Transverse colon (tissue), 4 donors: ENCODE measurements around the gene CSNK1A1L. TPM values are rescaled to one million over a fixed set of nuclear protein-coding genes. Genes with fewer than 3 reads are reported as not detected.

ENCODE experiments used
- DNase-seq: peaks from one replicate; pipeline ENCODE4 v3.0.0-alpha.2; 2019
- H3K27ac ChIP-seq, 4 donors: fragments of 200-600 bp; sonication (generic); 2 replicates each; pipeline ENCODE4 v1.5.1; 2016 to 2018; ENCODE audit warnings: inconsistent platforms in 4 of 4
- H3K27me3 ChIP-seq: fragments of 200-600 bp; sonication (generic); 2 replicates; pipeline ENCODE4 v1.5.1; 2017; ENCODE audit warnings: inconsistent platforms
- H3K36me3 ChIP-seq, 4 donors: fragments of 200-600 bp; sonication (generic); 2 replicates each; pipeline ENCODE4 v1.5.1; 2017 to 2019; ENCODE audit warnings: inconsistent platforms in 4 of 4
- H3K4me1 ChIP-seq, 4 donors: fragments of 200-600 bp; sonication (generic); 2 replicates each; pipeline ENCODE4 v1.5.1; 2017 to 2020; ENCODE audit warnings: inconsistent platforms in 4 of 4
- H3K4me3 ChIP-seq, 4 donors: fragments of 200-600 bp; sonication (generic); 1 replicate in 1 of 4; 2 replicates in 3 of 4; pipeline versions ENCODE4 v1.5.1 to v1.6.1; 2017 to 2019; ENCODE audit warnings: inconsistent platforms in 4 of 4
- H3K9me3 ChIP-seq, 2 donors: fragments of 200-600 bp; sonication (generic); 2 replicates each; pipeline ENCODE4 v1.5.1; 2017 to 2019; ENCODE audit warnings: inconsistent platforms in 2 of 2
- CTCF ChIP-seq, 5 experiments: fragments of 200-600 bp in 3 of 5; fragments of 450-650 bp in 2 of 5; sonication (generic) in 3 of 5; IDR thresholded peaks; 1 replicate in 2 of 5; 2 replicates in 3 of 5; pipeline ENCODE4 v1.5.1; 2016 to 2017; ENCODE audit warnings: antibody characterized with exemption in 5 of 5, inconsistent platforms in 3 of 5, mild to moderate bottlenecking in 2 of 5, moderate library complexity in 1 of 5
- EP300 ChIP-seq: sonication (generic); formaldehyde crosslinking; IDR thresholded peaks from one replicate; pipeline ENCODE4 v1.6.1; 2017; ENCODE audit warnings: antibody characterized with exemption, low read depth
- POLR2A ChIP-seq: fragments of 450-650 bp; IDR thresholded peaks from one replicate; pipeline ENCODE4 v1.6.1; 2016; ENCODE audit warnings: antibody characterized with exemption, mild to moderate bottlenecking, moderate library complexity
- POLR2AphosphoS5 ChIP-seq, 3 donors: sonication (generic); formaldehyde crosslinking; IDR thresholded peaks; one replicate each; pipeline ENCODE4 v1.6.1; 2016; ENCODE audit warnings: antibody characterized with exemption in 3 of 3
- WGBS, 2 donors: methylation state at CpG; one replicate each; pipeline ENCODE4 v1.1.5; 2018; ENCODE audit warnings: low coverage in 1 of 2; 5-methylcytosine and 5-hydroxymethylcytosine counted together
- in situ Hi-C, 4 donors: fragments of 200-750 bp; cut with MboI; loops; one replicate each; pipeline versions ENCODE4 v1.15.0 to v1.15.1; 2017; ENCODE audit warnings: low sequenced_read_pairs in 3 of 4, low pct_ligation_motif_present in 1 of 4, low pct_unique_long_range_greater_than_20kb in 1 of 4
- intact Hi-C: fragments of 100-400 bp; cut with DNase I; formaldehyde crosslinking; loops from one replicate; pipeline ENCODE4 v1.15.1; 2023; ENCODE audit warnings: low total_unique reads
- total RNA-seq, 4 donors: library from RNA; depleted of rRNA; stranded (reverse); fragments of >200 nt; gene quantifications; one replicate each; pipeline ENCODE4 v1.1.0, GENCODE V29; 2016

CSNK1A1L gene
- total RNA-seq, 4 donors from 2014 or later = not detected

- intact Hi-C loops = no loop called here
- DNase-seq = no peak
- 51 to 56% methylated on average over 4 of the region's 4 CpGs for WGBS, 2 donors
- in situ Hi-C loops = loop anchor here in 1 of 4 donors (25.0 kb wide), 1 partner anchor 515 kb away; no protein-coding TSS in a partner anchor
- no peak overlapping the region for H3K4me3 ChIP-seq
- no peaks in the 10 kb centered on the region for H3K27me3 ChIP-seq
- no peak for TF ChIP-seq POLR2AphosphoS5 (IDR thresholded peaks at IDR 0.05)
- no peak for TF ChIP-seq POLR2A
- no peak for TF ChIP-seq CTCF (IDR thresholded peaks at IDR 0.05)
- no peak for TF ChIP-seq EP300
- H3K4me1 ChIP-seq = peaks cover 0 to 4% (median 0%) of the 10 kb centered on the region in 4 donors
- no peaks in the 10 kb centered on the region for H3K9me3 ChIP-seq
- no peak overlapping the region for H3K27ac ChIP-seq
- no peaks in the 10 kb centered on the region for H3K36me3 ChIP-seq
Measured at GRCh38 chr13:37097076-37097475, 8.4 kb downstream of the CSNK1A1L start.

GRCh38 chr13:37094840-37095239, 10.6 kb downstream of the CSNK1A1L start:
- Histone ChIP-seq H3K9me3 (no peaks in the 10 kb centered on the region), H3K27me3 (no peaks in the 10 kb centered on the region), H3K27ac (no peak overlapping the region), H3K36me3 (no peaks in the 10 kb centered on the region), H3K4me1 (peaks cover 0 to 4% (median 0%) of the 10 kb centered on the region in 4 donors), H3K4me3 (no peak overlapping the region)
- in situ Hi-C loops (loop anchor here in 1 of 4 donors (25.0 kb wide), 1 partner anchor 517 kb away; no protein-coding TSS in a partner anchor), intact Hi-C loops (no loop called here)
- TF ChIP-seq POLR2AphosphoS5 (IDR thresholded peaks at IDR 0.05) = no peak
- no peak for TF ChIP-seq EP300
- TF ChIP-seq POLR2A = no peak
- TF ChIP-seq CTCF (IDR thresholded peaks at IDR 0.05) = no peak
- DNase-seq = no peak
- WGBS, 2 donors = 91 to 94% methylated on average over 4 of the region's 4 CpGs

GRCh38 chr13:37094099-37094498, 11.4 kb downstream of the CSNK1A1L start:
- H3K36me3 ChIP-seq = no peaks in the 10 kb centered on the region
- TF ChIP-seq CTCF (IDR thresholded peaks at IDR 0.05) (no peak), POLR2A (no peak), EP300 (no peak), POLR2AphosphoS5 (IDR thresholded peaks at IDR 0.05) (no peak)
- no peak for DNase-seq
- intact Hi-C loops = no loop called here
- H3K27ac ChIP-seq = no peak overlapping the region
- H3K9me3 ChIP-seq = no peaks in the 10 kb centered on the region
- no peak overlapping the region for H3K4me3 ChIP-seq
- in situ Hi-C loops = loop anchor here in 1 of 4 donors (25.0 kb wide), 1 partner anchor 518 kb away; no protein-coding TSS in a partner anchor
- 33 to 49% methylated on average over 3 of the region's 3 CpGs for WGBS, 2 donors
- H3K27me3 ChIP-seq = no peaks in the 10 kb centered on the region
- peaks cover 0 to 4% (median 0%) of the 10 kb centered on the region in 4 donors for H3K4me1 ChIP-seq

GRCh38 chr13:37091835-37092234, 13.6 kb downstream of the CSNK1A1L start:
- Histone ChIP-seq H3K27ac (no peak overlapping the region), H3K4me3 (no peak overlapping the region), H3K9me3 (no peaks in the 10 kb centered on the region), H3K4me1 (peaks cover 0 to 4% (median 0%) of the 10 kb centered on the region in 4 donors), H3K27me3 (no peaks in the 10 kb centered on the region), H3K36me3 (no peaks in the 10 kb centered on the region)
- 64% methylated on average over 1 of the region's 1 CpG; no CpG with 5 or more reads in 1 of the 2 donors for WGBS, 2 donors
- in situ Hi-C loops = loop anchor here in 1 of 4 donors (25.0 kb wide), 1 partner anchor 520 kb away; no protein-coding TSS in a partner anchor
- no peak for DNase-seq
- intact Hi-C loops = no loop called here
- no peak for TF ChIP-seq EP300

GRCh38 chr13:37090912-37091311, 14.6 kb downstream of the CSNK1A1L start:
- no peaks in the 10 kb centered on the region for H3K9me3 ChIP-seq
- intact Hi-C loops = no loop called here
- in situ Hi-C loops = loop anchor here in 1 of 4 donors (25.0 kb wide), 1 partner anchor 521 kb away; no protein-coding TSS in a partner anchor
- DNase-seq = no peak
- H3K27ac ChIP-seq = no peak overlapping the region
- TF ChIP-seq EP300 (no peak), POLR2AphosphoS5 (IDR thresholded peaks at IDR 0.05) (no peak), POLR2A (no peak), CTCF (IDR thresholded peaks at IDR 0.05) (no peak)
- H3K27me3 ChIP-seq = no peaks in the 10 kb centered on the region
- H3K4me1 ChIP-seq = peaks cover 0 to 4% (median 0%) of the 10 kb centered on the region in 4 donors
- WGBS, 2 donors = 69% methylated on average over 2 of the region's 2 CpGs; no CpG with 5 or more reads in 1 of the 2 donors
- no peaks in the 10 kb centered on the region for H3K36me3 ChIP-seq
- H3K4me3 ChIP-seq = no peak overlapping the region
